ENCODE results near the gene CEP170B.
"Not testable (repeated sequence)": the region's sequence is repeated elsewhere in the genome, so short reads cannot be mapped to it uniquely, and the experiment has no call there.

GRCh38 chr14:104857931-104858330 is 7.1 kb upstream of the CEP170B start:
- TF ChIP-seq CTCF (IDR thresholded peaks at IDR 0.05; ENCODE audit: insufficient read depth, low read depth, low read length); EZH2 (IDR thresholded peaks at IDR 0.05; ENCODE audit: insufficient read depth, low read length): not testable (repeated sequence)

Data from astrocyte (in vitro differentiated cells and primary cell).